GM12892 (cell line): Measurements from ENCODE around the gene AP1G2.

Experiments used
- POLR2A ChIP-seq: IDR thresholded peaks from 2 replicates; pipeline ENCODE4 v1.6.1; 2011; ENCODE audit warnings: low read depth, low read length, control low read depth
- POLR2AphosphoS5 ChIP-seq: IDR thresholded peaks from 2 replicates; pipeline ENCODE4 v1.6.1; 2011; ENCODE audit warnings: low read depth, low read length, control low read depth

DNA sequence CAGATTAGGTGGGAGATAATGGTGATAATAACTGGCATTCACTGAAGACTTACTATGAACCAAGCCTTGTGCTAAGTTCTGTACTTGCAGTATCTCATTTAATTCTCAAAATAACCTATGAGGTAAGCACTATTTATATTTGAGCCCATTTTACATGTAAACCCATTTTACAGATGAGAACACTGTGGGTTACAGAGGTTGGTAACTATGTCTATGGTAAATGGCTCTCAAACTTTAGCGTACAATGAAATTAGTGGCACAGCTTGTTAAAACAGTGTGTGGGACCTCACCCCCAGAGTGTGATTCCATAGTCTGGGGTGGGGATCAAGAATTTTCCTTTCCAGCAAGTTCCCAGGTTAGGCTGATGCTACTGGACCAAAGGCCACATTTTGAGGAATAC, 33.2 kb upstream of the AP1G2 start:
- TF ChIP-seq POLR2AphosphoS5 = no peak
- no peak for TF ChIP-seq POLR2A
